Measurements from ENCODE around the gene PTPRH.
A peak's percentile ranks its signal among the peaks of the same experiment; 100 is the strongest.

PTPRH gene
- 0.04 to 0.06 reads per million in 2 experiments for total RNA-seq

GRCh38 chr19:55208880-55209692, at the start of gene PTPRH:
TSS of gene PTPRH (minus strand) at chr19:55209501. CDS start at chr19:55209433, 68 bp downstream.
- DNase-seq (ENCODE audit: low read depth): no peak

DNA sequence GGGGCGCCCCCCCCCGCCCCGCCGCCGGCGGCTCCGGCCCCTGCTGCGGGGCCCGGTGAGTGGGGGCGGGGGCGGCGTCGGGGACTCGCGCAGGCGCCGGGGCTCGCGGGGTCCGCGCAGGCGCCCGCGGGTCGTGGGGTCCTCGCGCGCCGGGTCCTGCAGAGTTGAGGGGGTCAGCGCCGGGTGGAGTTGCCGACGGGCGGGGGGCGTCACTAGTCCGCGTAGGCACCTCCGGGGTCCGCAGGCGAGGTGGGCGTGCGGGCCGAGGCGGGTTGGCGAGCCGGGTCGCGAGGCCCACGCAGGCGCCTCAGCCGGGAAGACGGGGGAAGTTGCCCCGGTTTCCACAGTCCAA, 49.2 kb upstream of the PTPRH start:
- peak; percentile 34 for DNase-seq (ENCODE audit: low read depth)

- DNase-seq (ENCODE audit: low read depth): no peak
These were observed 48.4 kb upstream of the PTPRH start for GRCh38 chr19:55257461-55258420.

DNA sequence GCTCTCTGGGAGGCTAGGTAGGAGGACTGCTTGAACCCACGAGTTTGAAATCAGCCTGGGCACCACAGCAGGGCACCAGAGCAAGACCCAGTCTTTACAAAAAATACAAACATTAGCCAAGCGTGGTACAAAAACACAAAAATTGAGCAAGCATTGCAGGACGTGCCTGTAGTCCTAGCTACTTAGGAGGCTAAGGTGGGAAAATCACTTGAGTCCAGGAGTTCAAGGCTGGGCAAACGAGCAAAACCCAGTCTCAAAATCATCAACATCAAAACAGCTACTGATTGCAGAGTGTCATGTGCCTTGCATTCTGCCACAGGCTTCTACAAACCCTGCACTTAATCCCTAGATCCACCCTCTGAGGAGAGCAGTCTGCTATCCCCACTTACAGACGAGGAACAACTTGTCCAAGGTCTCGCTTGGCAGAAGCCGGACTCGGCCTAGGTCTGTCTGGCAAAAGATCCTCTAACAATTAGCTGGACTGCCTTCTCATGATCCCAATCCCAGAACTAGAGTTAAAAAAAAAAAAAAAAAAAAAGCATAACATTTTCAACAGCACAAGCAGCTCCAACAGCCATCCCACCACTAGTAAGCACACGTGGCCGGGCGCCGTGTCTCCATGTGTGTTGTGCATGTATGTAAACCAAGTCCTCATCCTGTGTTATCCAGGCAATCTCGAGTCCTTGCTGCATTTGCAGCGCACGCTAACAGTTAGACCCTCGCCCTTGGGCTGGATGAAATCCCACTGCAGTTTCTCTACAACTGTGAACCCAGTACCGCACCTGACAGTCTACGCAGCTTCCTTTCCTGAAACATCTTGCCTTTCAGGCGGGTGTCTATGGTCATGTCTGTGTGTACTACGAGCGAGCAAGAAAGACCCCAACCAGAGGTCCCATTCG, 47.5 kb upstream of the PTPRH start:
- DNase-seq (ENCODE audit: low read depth): no peak

- DNase-seq (ENCODE audit: low read depth): peak; percentile 18
These were observed 46.5 kb upstream of the PTPRH start for GRCh38 chr19:55255618-55256423.

- no peak for DNase-seq (ENCODE audit: low read depth)
These were observed 45.3 kb upstream of the PTPRH start for GRCh38 chr19:55254625-55254977.

DNA sequence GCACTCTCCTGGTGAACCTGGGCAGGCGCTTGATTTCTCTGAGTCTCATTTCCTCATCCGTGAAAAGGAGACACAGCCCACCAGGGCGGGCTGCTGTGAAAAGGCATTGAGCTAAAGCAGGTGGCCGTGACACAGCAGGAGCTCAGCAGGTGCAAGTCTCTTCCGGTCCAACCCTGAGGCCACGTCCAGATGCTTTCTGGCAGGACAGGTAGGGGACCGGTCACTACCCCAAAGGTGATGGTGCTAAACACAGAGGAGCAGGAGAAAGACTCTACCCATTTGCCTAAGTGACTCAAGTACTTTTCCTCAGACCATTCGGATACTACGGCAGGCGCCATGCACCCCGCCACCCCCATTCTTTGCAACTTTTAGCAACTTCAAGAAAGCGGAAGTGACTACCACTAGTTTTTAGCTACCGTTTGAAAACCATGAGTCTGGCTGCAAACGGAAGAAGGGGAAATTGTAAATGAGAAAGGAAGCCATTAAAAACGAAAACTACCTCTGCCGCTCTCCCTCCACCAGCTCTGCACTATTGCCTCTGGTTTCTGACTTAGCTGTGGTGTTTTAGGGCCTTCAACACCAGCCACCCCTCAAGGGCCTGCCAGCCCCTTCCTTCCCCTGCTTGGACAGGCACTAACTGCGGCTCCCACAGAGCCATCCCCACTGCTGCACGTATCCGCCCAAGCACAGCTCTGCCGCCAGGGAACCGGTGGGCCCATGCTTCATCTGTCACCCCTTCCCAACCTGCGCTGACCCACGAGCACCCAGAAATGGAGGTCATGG, 44.7 kb upstream of the PTPRH start:
- peak; percentile 54 for DNase-seq (ENCODE audit: low read depth)

DNA sequence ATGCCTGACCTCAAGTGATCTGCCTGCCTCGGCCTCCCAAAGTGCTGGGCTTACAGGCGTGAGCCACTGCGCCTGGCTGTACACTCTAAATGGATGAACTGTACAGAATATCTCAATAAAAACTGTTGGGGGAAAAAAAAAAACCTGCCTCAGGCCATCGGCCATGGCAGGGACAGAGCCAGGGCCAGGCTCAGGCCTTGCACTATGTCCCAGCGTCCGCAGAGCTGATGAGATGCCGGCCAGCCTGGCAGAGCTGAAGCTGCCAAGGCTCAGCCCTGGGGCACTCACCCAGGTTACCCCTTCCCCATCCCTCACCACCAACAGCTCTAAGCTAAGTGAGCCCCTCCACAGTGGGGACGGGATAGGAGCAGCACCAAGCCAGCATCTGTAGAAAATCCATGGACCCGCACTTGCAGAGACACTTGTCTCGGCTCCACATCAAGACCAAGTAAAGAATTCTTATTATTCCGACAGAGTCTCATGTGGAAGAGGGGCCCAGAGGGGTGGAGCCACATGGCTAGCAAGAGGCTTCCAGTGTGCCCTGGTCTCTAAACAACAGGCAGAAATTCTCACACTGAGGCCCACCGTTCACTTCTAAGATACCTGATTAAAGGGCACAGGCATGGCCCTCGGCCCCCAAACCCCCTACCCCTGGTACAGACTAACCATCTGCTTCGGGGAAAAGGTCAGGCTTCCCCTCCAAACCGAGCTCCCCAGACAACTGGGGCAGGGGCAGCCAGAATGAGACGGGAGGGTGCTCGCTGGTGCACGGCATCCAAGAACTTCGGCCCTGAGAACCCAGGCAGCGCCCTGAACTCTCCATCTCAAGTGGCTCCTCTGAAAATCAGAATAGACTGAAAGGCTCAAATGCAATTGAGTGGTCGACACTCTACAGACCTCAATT, 43.7 kb upstream of the PTPRH start:
- no peak for DNase-seq (ENCODE audit: low read depth)

GRCh38 chr19:55251341-55252081, 42.2 kb upstream of the PTPRH start:
- peak; percentile 21 for DNase-seq (ENCODE audit: low read depth)

GRCh38 chr19:55250262-55251036, 41.1 kb upstream of the PTPRH start:
- DNase-seq (ENCODE audit: low read depth): no peak

DNA sequence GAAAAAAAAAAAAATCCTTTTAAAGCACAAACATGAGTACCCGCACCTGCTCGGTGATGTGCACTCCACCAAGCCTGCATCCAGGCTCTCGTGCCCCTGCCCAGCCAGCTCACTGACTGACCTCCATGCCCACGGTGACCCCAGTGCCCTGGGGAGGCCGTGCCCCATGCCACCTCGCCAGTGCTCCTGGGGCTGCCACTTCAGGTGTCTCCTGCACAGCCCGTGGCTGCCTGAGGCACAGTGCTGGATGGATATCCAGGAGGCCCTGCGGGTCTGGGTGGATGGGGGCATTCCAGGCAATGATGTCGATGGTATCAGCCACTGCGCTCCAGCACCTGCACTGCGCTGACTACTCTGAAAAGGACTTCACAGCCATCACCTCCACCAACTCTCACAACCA, 40.5 kb upstream of the PTPRH start:
- DNase-seq (ENCODE audit: low read depth): no peak

GRCh38 chr19:55248704-55249103, 39.4 kb upstream of the PTPRH start:
- no peak for DNase-seq (ENCODE audit: low read depth)

DNA sequence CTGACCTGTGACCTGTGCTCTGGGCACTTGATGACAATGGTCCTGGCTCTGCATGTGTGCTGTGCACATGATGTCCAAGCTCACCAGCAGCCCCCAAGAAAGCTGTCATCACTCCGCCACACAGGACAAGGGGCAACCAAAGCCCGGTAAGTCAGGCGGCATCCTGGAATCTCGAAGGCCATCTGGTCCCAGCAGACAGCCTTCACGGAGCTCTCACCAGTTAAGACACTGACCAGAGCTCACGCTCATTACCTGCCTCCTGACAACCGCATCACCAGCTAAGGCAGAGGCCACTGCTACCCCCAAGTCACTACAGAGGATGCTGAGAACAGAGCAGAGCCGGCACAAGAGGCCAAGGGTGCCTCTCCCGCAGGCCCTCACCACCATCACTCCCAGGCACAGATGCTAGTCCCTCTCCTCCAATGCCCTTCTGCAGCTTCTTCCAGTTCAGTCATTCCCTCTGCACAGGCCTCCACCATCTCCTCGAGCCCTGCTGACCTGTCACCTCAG, 38.9 kb upstream of the PTPRH start:
- no peak for DNase-seq (ENCODE audit: low read depth)

GRCh38 chr19:55247621-55248099, 38.4 kb upstream of the PTPRH start:
- no peak for DNase-seq (ENCODE audit: low read depth)

GRCh38 chr19:55246462-55247451, 37.5 kb upstream of the PTPRH start:
- DNase-seq (ENCODE audit: low read depth): no peak

Measured in T follicular helper cell (primary cell).